Measurements from ENCODE around the gene IFNA8. TPM values are rescaled to one million over a fixed set of nuclear protein-coding genes. Genes with fewer than 3 reads are reported as not detected.
A peak's percentile ranks its signal among the peaks of the same experiment; 100 is the strongest.

The IFNA8 gene
- total RNA-seq, 1 donor from 2014 or later: not detected

DNA sequence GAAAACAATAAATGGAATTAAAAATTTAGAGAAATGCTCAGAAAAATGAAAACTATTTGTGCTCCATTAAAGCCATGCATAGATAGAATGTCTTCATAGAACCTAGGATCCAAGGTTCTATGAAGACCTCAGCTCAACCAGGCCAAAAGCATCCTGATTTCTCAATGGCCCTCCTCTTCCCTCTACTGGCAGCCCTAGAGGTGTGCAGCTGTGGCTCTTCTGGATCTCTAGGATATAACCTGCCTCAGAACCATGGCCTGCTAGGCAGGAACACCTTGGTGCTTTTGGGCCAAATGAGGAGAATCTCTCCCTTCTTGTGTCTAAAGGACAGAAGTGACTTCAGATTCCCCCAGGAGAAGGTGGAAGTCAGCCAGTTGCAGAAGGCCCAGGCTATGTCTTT, 46.4 kb downstream of the IFNA8 start:
- no peaks in the 10 kb centered on the region for H3K9me3 Mint-ChIP-seq (ENCODE audit: unreplicated experiment)
- no peak overlapping the region for H3K4me3 Mint-ChIP-seq (ENCODE audit: unreplicated experiment)
- no peak overlapping the region for H3K27ac Mint-ChIP-seq (ENCODE audit: unreplicated experiment)
- TF ChIP-seq, protein P1, sequence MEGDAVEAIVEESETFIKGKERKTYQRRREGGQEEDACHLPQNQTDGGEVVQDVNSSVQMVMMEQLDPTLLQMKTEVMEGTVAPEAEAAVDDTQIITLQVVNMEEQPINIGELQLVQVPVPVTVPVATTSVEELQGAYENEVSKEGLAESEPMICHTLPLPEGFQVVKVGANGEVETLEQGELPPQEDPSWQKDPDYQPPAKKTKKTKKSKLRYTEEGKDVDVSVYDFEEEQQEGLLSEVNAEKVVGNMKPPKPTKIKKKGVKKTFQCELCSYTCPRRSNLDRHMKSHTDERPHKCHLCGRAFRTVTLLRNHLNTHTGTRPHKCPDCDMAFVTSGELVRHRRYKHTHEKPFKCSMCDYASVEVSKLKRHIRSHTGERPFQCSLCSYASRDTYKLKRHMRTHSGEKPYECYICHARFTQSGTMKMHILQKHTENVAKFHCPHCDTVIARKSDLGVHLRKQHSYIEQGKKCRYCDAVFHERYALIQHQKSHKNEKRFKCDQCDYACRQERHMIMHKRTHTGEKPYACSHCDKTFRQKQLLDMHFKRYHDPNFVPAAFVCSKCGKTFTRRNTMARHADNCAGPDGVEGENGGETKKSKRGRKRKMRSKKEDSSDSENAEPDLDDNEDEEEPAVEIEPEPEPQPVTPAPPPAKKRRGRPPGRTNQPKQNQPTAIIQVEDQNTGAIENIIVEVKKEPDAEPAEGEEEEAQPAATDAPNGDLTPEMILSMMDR (IDR thresholded peaks at IDR 0.05; ENCODE audit: partially characterized antibody, unreplicated experiment): peak; percentile 45
- peaks cover 5% of the 10 kb centered on the region for H3K27me3 Mint-ChIP-seq (ENCODE audit: unreplicated experiment)
- no peaks in the 10 kb centered on the region for H3K36me3 Mint-ChIP-seq (ENCODE audit: unreplicated experiment)
- DNase-seq: no peak
- H3K4me1 Mint-ChIP-seq (ENCODE audit: low read depth, unreplicated experiment): no peaks in the 10 kb centered on the region

Other genes starting within 250 kb of the IFNA8 start
- not detected for gene IFNA21, start 242.5 kb upstream of the IFNA8 start, total RNA-seq (ENCODE audit: unreplicated experiment)
- gene IFNA4, start 221.5 kb upstream of the IFNA8 start, total RNA-seq (ENCODE audit: unreplicated experiment): not detected
- not detected for gene IFNA7, start 206.9 kb upstream of the IFNA8 start, total RNA-seq (ENCODE audit: unreplicated experiment)
- not detected for gene IFNA10, start 202.0 kb upstream of the IFNA8 start, total RNA-seq (ENCODE audit: unreplicated experiment)
- not detected for gene IFNA16, start 191.8 kb upstream of the IFNA8 start, total RNA-seq (ENCODE audit: unreplicated experiment)
- not detected for gene IFNA17, start 180.9 kb upstream of the IFNA8 start, total RNA-seq (ENCODE audit: unreplicated experiment)
- not detected for gene IFNA14, start 169.1 kb upstream of the IFNA8 start, total RNA-seq (ENCODE audit: unreplicated experiment)
- gene IFNA5, start 103.8 kb upstream of the IFNA8 start, total RNA-seq (ENCODE audit: unreplicated experiment): not detected
- gene KLHL9, start 73.7 kb upstream of the IFNA8 start, total RNA-seq (ENCODE audit: unreplicated experiment): 38.7 TPM
- gene IFNA6, start 58.2 kb upstream of the IFNA8 start, total RNA-seq (ENCODE audit: unreplicated experiment): not detected
- not detected for gene IFNA13, start 41.1 kb upstream of the IFNA8 start, total RNA-seq (ENCODE audit: unreplicated experiment)
- gene IFNA2, start 23.7 kb upstream of the IFNA8 start, total RNA-seq (ENCODE audit: unreplicated experiment): not detected
- not detected for gene IFNA1, start 31.3 kb downstream of the IFNA8 start, total RNA-seq (ENCODE audit: unreplicated experiment)
- gene IFNE, start 73.2 kb downstream of the IFNA8 start, total RNA-seq (ENCODE audit: unreplicated experiment): not detected

Measured in glutamatergic neuron (in vitro differentiated cells).